MM.1S (cell line): ENCODE measurements around the gene GPC3.

ENCODE experiments used
- DNase-seq: peaks from one replicate; pipeline ENCODE4 v3.0.0-alpha.2; 2015
- H2AFZ ChIP-seq: fragments of 300-600 bp; sonication (generic); 2 replicates; pipeline ENCODE4 v1.6.0; 2016; ENCODE audit warnings: antibody characterized with exemption, low read length
- H3F3A ChIP-seq: fragments of 300-600 bp; sonication (generic); 2 replicates; pipeline ENCODE4 v1.6.1; 2016; ENCODE audit warnings: mild to moderate bottlenecking, antibody characterized with exemption, low read length, moderate library complexity, mixed read lengths; ENCODE audit not compliant: insufficient read depth
- H3K27ac ChIP-seq: fragments of 300-600 bp; sonication (generic); 2 replicates; pipeline ENCODE4 v1.5.1; 2016; ENCODE audit warnings: mild to moderate bottlenecking, low read length
- H3K27me3 ChIP-seq: fragments of 300-600 bp; sonication (generic); replicated peaks from 2 replicates; pipeline ENCODE4 v1.6.0; 2016; ENCODE audit warnings: low read length; ENCODE audit not compliant: insufficient read depth
- H3K36me3 ChIP-seq: fragments of 300-600 bp; sonication (generic); replicated peaks from 2 replicates; pipeline ENCODE4 v1.6.1; 2016; ENCODE audit warnings: mild to moderate bottlenecking, low read length, mixed read lengths; ENCODE audit not compliant: insufficient read depth
- H3K4me1 ChIP-seq: fragments of 300-600 bp; sonication (generic); 2 replicates; pipeline ENCODE4 v1.6.1; 2016; ENCODE audit warnings: low read length, mixed read lengths
- H3K4me2 ChIP-seq: fragments of 300-600 bp; sonication (generic); 2 replicates; pipeline ENCODE4 v1.6.0; 2016; ENCODE audit warnings: low read depth, low read length
- H3K4me3 ChIP-seq: fragments of 300-600 bp; sonication (generic); 2 replicates; pipeline ENCODE4 v1.5.1; 2016; ENCODE audit warnings: low read length, mixed read lengths
- H3K79me2 ChIP-seq: fragments of 300-600 bp; sonication (generic); 2 replicates; pipeline ENCODE4 v1.6.1; 2016; ENCODE audit warnings: mixed run types, low read length, mixed read lengths
- H3K9ac ChIP-seq: fragments of 300-600 bp; sonication (generic); 2 replicates; pipeline ENCODE4 v1.6.1; 2016; ENCODE audit warnings: low read length, mixed read lengths
- H3K9me2 ChIP-seq: fragments of 300-600 bp; sonication (generic); replicated peaks from 2 replicates; pipeline ENCODE4 v1.6.1; 2016; ENCODE audit warnings: mild to moderate bottlenecking, low read length, mixed read lengths; ENCODE audit not compliant: insufficient read depth
- H3K9me3 ChIP-seq: fragments of 300-600 bp; sonication (generic); replicated peaks from 2 replicates; pipeline ENCODE4 v1.6.1; 2016; ENCODE audit warnings: mild to moderate bottlenecking, low read length, mixed read lengths; ENCODE audit not compliant: insufficient read depth
- H4K20me1 ChIP-seq: fragments of 300-600 bp; sonication (generic); 2 replicates; pipeline ENCODE4 v1.6.1; 2016; ENCODE audit warnings: mild to moderate bottlenecking, low read length, moderate library complexity, mixed read lengths; ENCODE audit not compliant: insufficient read depth
- EZH2 ChIP-seq: fragments of 300-600 bp; sonication (generic); optimal IDR thresholded peaks from 2 replicates; pipeline ENCODE3; 2017; ENCODE audit warnings: low read depth, mild to moderate bottlenecking, antibody characterized with exemption, low read length, mixed read lengths
- EZH2phosphoT487 ChIP-seq: fragments of 300-600 bp; sonication (generic); IDR thresholded peaks from 2 replicates; pipeline ENCODE4 v1.6.1; 2018; ENCODE audit warnings: antibody characterized with exemption, low read length
- TF ChIP-seq, protein P1 (sequence below): fragments of 300-600 bp; sonication (generic); IDR thresholded peaks from 2 replicates; pipeline ENCODE4 v1.5.1; 2016; ENCODE audit warnings: antibody characterized with exemption, low read length, mixed read lengths

Gene GPC3

GRCh38 chrX:133958997-133959688 lies 26.3 kb downstream of the GPC3 start:
- H3K4me3 ChIP-seq, result no peak overlapping the region
- H4K20me1 ChIP-seq, result no peaks in the 10 kb centered on the region
- no peaks in the 10 kb centered on the region for H3K27me3 ChIP-seq
- no peaks in the 10 kb centered on the region for H3K9me2 ChIP-seq
- no peaks in the 10 kb centered on the region for H3K36me3 ChIP-seq
- H3F3A ChIP-seq, result no peaks in the 10 kb centered on the region
- no peak overlapping the region for H3K9ac ChIP-seq
- H2AFZ ChIP-seq, result no peak overlapping the region
- no peak overlapping the region for H3K4me2 ChIP-seq
- H3K9me3 ChIP-seq, result no peaks in the 10 kb centered on the region
- TF ChIP-seq, protein P1, sequence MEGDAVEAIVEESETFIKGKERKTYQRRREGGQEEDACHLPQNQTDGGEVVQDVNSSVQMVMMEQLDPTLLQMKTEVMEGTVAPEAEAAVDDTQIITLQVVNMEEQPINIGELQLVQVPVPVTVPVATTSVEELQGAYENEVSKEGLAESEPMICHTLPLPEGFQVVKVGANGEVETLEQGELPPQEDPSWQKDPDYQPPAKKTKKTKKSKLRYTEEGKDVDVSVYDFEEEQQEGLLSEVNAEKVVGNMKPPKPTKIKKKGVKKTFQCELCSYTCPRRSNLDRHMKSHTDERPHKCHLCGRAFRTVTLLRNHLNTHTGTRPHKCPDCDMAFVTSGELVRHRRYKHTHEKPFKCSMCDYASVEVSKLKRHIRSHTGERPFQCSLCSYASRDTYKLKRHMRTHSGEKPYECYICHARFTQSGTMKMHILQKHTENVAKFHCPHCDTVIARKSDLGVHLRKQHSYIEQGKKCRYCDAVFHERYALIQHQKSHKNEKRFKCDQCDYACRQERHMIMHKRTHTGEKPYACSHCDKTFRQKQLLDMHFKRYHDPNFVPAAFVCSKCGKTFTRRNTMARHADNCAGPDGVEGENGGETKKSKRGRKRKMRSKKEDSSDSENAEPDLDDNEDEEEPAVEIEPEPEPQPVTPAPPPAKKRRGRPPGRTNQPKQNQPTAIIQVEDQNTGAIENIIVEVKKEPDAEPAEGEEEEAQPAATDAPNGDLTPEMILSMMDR, result no peak
- TF ChIP-seq EZH2phosphoT487 (no peak), EZH2 (no peak)
- no peaks in the 10 kb centered on the region for H3K79me2 ChIP-seq
- no peak overlapping the region for H3K27ac ChIP-seq
- no peak for DNase-seq
- H3K4me1 ChIP-seq, result no peaks in the 10 kb centered on the region

- Histone ChIP-seq H3K4me2 (no peak overlapping the region), H3K4me3 (no peak overlapping the region), H4K20me1 (no peaks in the 10 kb centered on the region), H3K36me3 (no peaks in the 10 kb centered on the region), H3F3A (no peaks in the 10 kb centered on the region), H3K9ac (no peak overlapping the region), H3K9me2 (no peaks in the 10 kb centered on the region), H2AFZ (no peak overlapping the region), H3K4me1 (no peaks in the 10 kb centered on the region), H3K27me3 (no peaks in the 10 kb centered on the region), H3K79me2 (no peaks in the 10 kb centered on the region), H3K9me3 (no peaks in the 10 kb centered on the region), H3K27ac (no peak overlapping the region)
- TF ChIP-seq EZH2 (no peak), EZH2phosphoT487 (no peak)
- TF ChIP-seq, protein P1, result no peak
- DNase-seq, result no peak
These were observed 28.6 kb downstream of the GPC3 start for GRCh38 chrX:133956570-133957340.

GRCh38 chrX:133953785-133954355 lies 31.5 kb downstream of the GPC3 start:
- Histone ChIP-seq H3K27me3 (no peaks in the 10 kb centered on the region), H3K79me2 (no peaks in the 10 kb centered on the region), H3K4me2 (no peak overlapping the region), H3K9me3 (no peaks in the 10 kb centered on the region), H2AFZ (no peak overlapping the region), H3K9ac (no peak overlapping the region), H4K20me1 (no peaks in the 10 kb centered on the region), H3K4me3 (no peak overlapping the region), H3K9me2 (no peaks in the 10 kb centered on the region), H3K4me1 (no peaks in the 10 kb centered on the region), H3F3A (no peaks in the 10 kb centered on the region), H3K36me3 (no peaks in the 10 kb centered on the region), H3K27ac (no peak overlapping the region)
- TF ChIP-seq EZH2phosphoT487, result no peak
- TF ChIP-seq EZH2, result no peak
- TF ChIP-seq, protein P1, result no peak
- DNase-seq, result no peak
